ACC112 (cell line): ENCODE results near the gene OR5P2.
A peak's percentile ranks its signal among the peaks of the same experiment; 100 is the strongest.
"Not testable (repeated sequence)": the region's sequence is repeated elsewhere in the genome, so short reads cannot be mapped to it uniquely, and the experiment has no call there.

Source experiments
- H2AFZ ChIP-seq: fragments of 200-600 bp; sonication (generic); one replicate; pipeline ENCODE4 v1.6.0; 2017; ENCODE audit warnings: antibody characterized with exemption, low read length; ENCODE audit not compliant: unreplicated experiment
- H3K27ac ChIP-seq: fragments of 200-600 bp; sonication (generic); 2 replicates; pipeline ENCODE4 v1.5.1; 2014; ENCODE audit warnings: low read depth, mild to moderate bottlenecking, antibody characterized with exemption, low read length, moderate library complexity
- H3K27me3 ChIP-seq: fragments of 200-600 bp; sonication (generic); 2 replicates; pipeline ENCODE4 v1.6.1; 2014; ENCODE audit warnings: mild to moderate bottlenecking, antibody characterized with exemption, low read length, moderate library complexity, mixed read lengths; ENCODE audit not compliant: insufficient read depth
- H3K36me3 ChIP-seq: fragments of 200-600 bp; sonication (generic); 2 replicates; pipeline ENCODE4 v1.6.1; 2016; ENCODE audit warnings: mild to moderate bottlenecking, antibody characterized with exemption, low read length, moderate library complexity, mixed read lengths; ENCODE audit not compliant: insufficient read depth
- H3K4me1 ChIP-seq: fragments of 200-600 bp; sonication (generic); one replicate; pipeline ENCODE4 v1.6.1; 2016; ENCODE audit warnings: low read length, mixed read lengths; ENCODE audit not compliant: insufficient read depth, unreplicated experiment, control insufficient read depth
- H3K4me3 ChIP-seq: fragments of 200-600 bp; sonication (generic); 2 replicates; pipeline ENCODE4 v1.5.1; 2014; ENCODE audit warnings: mild to moderate bottlenecking, low read depth, low read length
- H3K79me2 ChIP-seq: fragments of 200-600 bp; sonication (generic); one replicate; pipeline ENCODE4 v1.6.0; 2016; ENCODE audit warnings: low read length; ENCODE audit not compliant: control insufficient read depth, unreplicated experiment, insufficient read depth

Gene OR5P2, protein sequence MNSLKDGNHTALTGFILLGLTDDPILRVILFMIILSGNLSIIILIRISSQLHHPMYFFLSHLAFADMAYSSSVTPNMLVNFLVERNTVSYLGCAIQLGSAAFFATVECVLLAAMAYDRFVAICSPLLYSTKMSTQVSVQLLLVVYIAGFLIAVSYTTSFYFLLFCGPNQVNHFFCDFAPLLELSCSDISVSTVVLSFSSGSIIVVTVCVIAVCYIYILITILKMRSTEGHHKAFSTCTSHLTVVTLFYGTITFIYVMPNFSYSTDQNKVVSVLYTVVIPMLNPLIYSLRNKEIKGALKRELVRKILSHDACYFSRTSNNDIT

GRCh38 chr11:7796842-7797241 lies at the start of gene OR5P2:
TSS of gene OR5P2 (minus strand) at chr11:7796942. CDS start at chr11:7796942, 0 bp downstream.
- Histone ChIP-seq H3K4me1 (no peaks in the 10 kb centered on the region), H3K27me3 (peaks cover 3% of the 10 kb centered on the region), H3K36me3 (no peaks in the 10 kb centered on the region), H3K27ac (no peak within 1 kb of the TSS), H3K79me2 (no peaks in the 10 kb centered on the region), H3K4me3 (no peak within 1 kb of the TSS), H2AFZ (no peak within 1 kb of the TSS)

DNA sequence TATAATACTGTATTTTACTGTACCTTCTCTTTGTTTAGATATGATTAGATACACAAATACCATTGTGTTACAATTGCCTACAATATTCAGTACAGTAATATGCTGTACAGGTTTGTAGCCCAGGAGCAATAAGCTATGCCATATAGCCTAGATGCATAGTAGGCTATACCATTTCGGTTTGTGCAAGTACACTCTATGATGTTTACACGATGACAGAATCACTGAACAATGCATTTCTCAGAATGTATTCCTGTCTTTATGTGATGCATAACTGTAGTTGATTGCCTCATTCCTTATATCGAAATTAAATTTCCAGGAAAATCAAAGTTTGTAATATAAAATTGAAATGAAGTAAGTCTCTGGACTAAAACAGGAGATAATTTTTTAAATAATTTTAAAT lies 49.3 kb upstream of the OR5P2 start:
- H3K4me1 ChIP-seq, result no peaks in the 10 kb centered on the region
- H3K79me2 ChIP-seq, result no peaks in the 10 kb centered on the region
- no peaks in the 10 kb centered on the region for H3K36me3 ChIP-seq
- H3K27me3 ChIP-seq, result peaks cover 18% of the 10 kb centered on the region; the same call in 1 of the 2 replicates
- H2AFZ ChIP-seq, result no peak overlapping the region
- no peak overlapping the region for H3K4me3 ChIP-seq
- no peak overlapping the region for H3K27ac ChIP-seq

- no peak overlapping the region for H3K4me3 ChIP-seq
- no peaks in the 10 kb centered on the region for H3K79me2 ChIP-seq
- peak overlapping the region; percentile 25 for H2AFZ ChIP-seq
- H3K4me1 ChIP-seq, result no peaks in the 10 kb centered on the region
- peaks cover 19% of the 10 kb centered on the region for H3K27me3 ChIP-seq
- H3K36me3 ChIP-seq, result no peaks in the 10 kb centered on the region
- H3K27ac ChIP-seq, result no peak overlapping the region
Measured at GRCh38 chr11:7844986-7845385, 48.2 kb upstream of the OR5P2 start.

DNA sequence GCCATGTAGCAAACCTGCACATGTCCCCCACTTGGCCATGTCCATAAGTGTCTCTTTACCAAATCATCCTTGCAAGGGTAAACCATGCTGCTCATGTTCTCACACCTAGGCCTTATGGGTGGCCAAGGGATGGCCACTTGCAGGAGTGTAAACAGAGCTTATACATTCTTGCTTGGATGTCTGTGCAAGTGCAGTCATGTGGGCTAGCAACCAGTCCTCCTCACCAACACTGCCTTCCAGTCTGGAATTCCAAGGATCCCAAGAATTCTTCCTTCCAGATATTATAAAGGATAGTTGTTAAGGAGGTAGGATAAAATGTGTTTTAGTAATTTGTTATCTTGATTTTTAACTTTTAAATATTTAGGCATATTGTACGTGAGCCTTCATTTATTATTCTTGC lies 47.8 kb upstream of the OR5P2 start:
- H3K27me3 ChIP-seq, result peaks cover 23% of the 10 kb centered on the region
- H3K79me2 ChIP-seq, result no peaks in the 10 kb centered on the region
- no peaks in the 10 kb centered on the region for H3K36me3 ChIP-seq
- no peaks in the 10 kb centered on the region for H3K4me1 ChIP-seq
- no peak overlapping the region for H3K4me3 ChIP-seq
- H2AFZ ChIP-seq, result no peak overlapping the region
- no peak overlapping the region for H3K27ac ChIP-seq

- no peaks in the 10 kb centered on the region for H3K79me2 ChIP-seq
- no peaks in the 10 kb centered on the region for H3K36me3 ChIP-seq
- no peak overlapping the region for H3K4me3 ChIP-seq
- no peak overlapping the region for H2AFZ ChIP-seq
- no peaks in the 10 kb centered on the region for H3K4me1 ChIP-seq
- H3K27ac ChIP-seq, result no peak overlapping the region
- peaks cover 40% of the 10 kb centered on the region for H3K27me3 ChIP-seq
Measured at GRCh38 chr11:7840578-7840977, 43.8 kb upstream of the OR5P2 start.

- Histone ChIP-seq H3K79me2 (no peaks in the 10 kb centered on the region), H3K4me1 (no peaks in the 10 kb centered on the region), H2AFZ (no peak overlapping the region), H3K27ac (no peak overlapping the region), H3K36me3 (no peaks in the 10 kb centered on the region), H3K4me3 (no peak overlapping the region), H3K27me3 (peaks cover 14% of the 10 kb centered on the region; the same call in 1 of the 2 replicates)
Measured at GRCh38 chr11:7833527-7833926, 36.8 kb upstream of the OR5P2 start.

GRCh38 chr11:7830740-7831139 lies 34.0 kb upstream of the OR5P2 start, which contains the start of gene OR5P3:
TSS of gene OR5P3 (minus strand) at chr11:7830840.
- no peaks in the 10 kb centered on the region for H3K27me3 ChIP-seq
- H3K79me2 ChIP-seq, result no peaks in the 10 kb centered on the region
- no peak within 1 kb of the TSS for H2AFZ ChIP-seq
- H3K4me3 ChIP-seq, result no peak within 1 kb of the TSS
- no peaks in the 10 kb centered on the region for H3K4me1 ChIP-seq
- no peaks in the 10 kb centered on the region for H3K36me3 ChIP-seq
- H3K27ac ChIP-seq, result no peak within 1 kb of the TSS

DNA sequence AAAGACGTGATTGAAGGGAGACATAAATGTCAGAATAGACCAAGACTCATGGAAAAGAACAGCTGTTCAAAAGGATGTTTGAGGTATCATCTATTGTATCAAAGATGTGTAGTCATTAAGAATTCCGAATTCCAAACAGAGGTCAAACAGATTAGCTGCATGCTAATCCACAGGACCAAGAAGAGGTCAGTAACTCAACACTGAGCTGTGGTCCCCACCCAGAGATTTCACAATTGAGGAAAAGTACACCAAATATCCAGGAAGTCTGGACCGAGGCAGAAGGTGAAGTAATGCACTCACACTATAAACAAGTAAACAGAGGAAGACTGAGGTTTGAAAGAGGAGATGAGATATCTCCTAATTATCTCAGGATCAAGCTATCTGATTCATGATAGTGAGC lies 29.6 kb upstream of the OR5P2 start:
- Histone ChIP-seq H3K4me1 (no peaks in the 10 kb centered on the region), H3K36me3 (no peaks in the 10 kb centered on the region), H3K79me2 (no peaks in the 10 kb centered on the region), H2AFZ (no peak overlapping the region), H3K27me3 (no peaks in the 10 kb centered on the region), H3K4me3 (no peak overlapping the region), H3K27ac (no peak overlapping the region)

GRCh38 chr11:7820417-7820816 lies 23.7 kb upstream of the OR5P2 start:
- H3K4me1 ChIP-seq, H3K36me3 ChIP-seq, H3K4me3 ChIP-seq, H3K27me3 ChIP-seq, H3K27ac ChIP-seq, H3K79me2 ChIP-seq, H2AFZ ChIP-seq: not testable (repeated sequence)

DNA sequence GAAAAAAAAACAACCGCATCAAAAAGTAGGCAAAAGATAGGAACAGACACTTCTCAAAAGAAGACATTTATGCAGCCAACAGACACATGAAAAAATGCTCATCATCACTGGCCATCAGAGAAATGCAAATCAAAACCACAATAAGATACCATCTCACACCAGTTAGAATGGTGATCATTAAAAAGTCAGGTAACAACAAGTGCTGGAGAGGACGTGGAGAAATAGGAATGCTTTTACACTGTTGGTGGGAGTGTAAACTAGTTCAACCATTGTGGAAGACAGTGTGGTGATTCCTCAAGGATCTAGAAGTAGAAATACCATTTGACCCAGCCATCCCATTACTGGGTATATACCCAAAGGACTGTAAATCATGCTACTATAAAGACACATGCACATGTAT lies 18.2 kb upstream of the OR5P2 start:
- H3K4me1 ChIP-seq, H3K27me3 ChIP-seq, H2AFZ ChIP-seq, H3K79me2 ChIP-seq, H3K4me3 ChIP-seq, H3K36me3 ChIP-seq, H3K27ac ChIP-seq: not testable (repeated sequence)

- H3K27ac ChIP-seq, H3K36me3 ChIP-seq, H3K27me3 ChIP-seq, H3K4me3 ChIP-seq, H3K79me2 ChIP-seq, H3K4me1 ChIP-seq, H2AFZ ChIP-seq: not testable (repeated sequence)
Measured at GRCh38 chr11:7810301-7810700, 13.6 kb upstream of the OR5P2 start.
